Epithelial cell of prostate (primary cell): ENCODE results near the gene HADHA.
"Not testable (repeated sequence)": the region's sequence is repeated elsewhere in the genome, so short reads cannot be mapped to it uniquely, and the experiment has no call there.

ENCODE experiments used
- DNase-seq: peaks from one replicate; pipeline ENCODE4 v3.0.0-alpha.2; 2011; ENCODE audit warnings: low read depth, low spot score
- H3K27ac ChIP-seq: fragments of 450-650 bp; 2 replicates; pipeline ENCODE4 v1.5.1; 2017; ENCODE audit warnings: mild to moderate bottlenecking

Gene HADHA

GRCh38 chr2:26244309-26245230, at the start of gene HADHA, which contains the start of gene HADHB:
HADHA (minus strand) TSS chr2:26244632; CDS start chr2:26244596, 36 bp downstream.
HADHB (plus strand) TSS chr2:26244939; CDS start chr2:26254255, 9,316 bp downstream.
- peak; percentile 46 for DNase-seq
- peak within 1 kb of the TSS; percentile 88 for H3K27ac ChIP-seq

- H3K27ac ChIP-seq, result peak overlapping the region; percentile 75
- DNase-seq, result peak; percentile 87
Observed at GRCh38 chr2:26292646-26293045, 48.2 kb upstream of the HADHA start.

- no peak for DNase-seq
- H3K27ac ChIP-seq, result no peak overlapping the region
Observed at GRCh38 chr2:26290001-26290400, 45.6 kb upstream of the HADHA start.

GRCh38 chr2:26285931-26286330, 41.5 kb upstream of the HADHA start:
- H3K27ac ChIP-seq, result no peak overlapping the region
- no peak for DNase-seq

- no peak for DNase-seq
- peak overlapping the region; percentile 68 for H3K27ac ChIP-seq
Observed at GRCh38 chr2:26284132-26284531, 39.7 kb upstream of the HADHA start.

GRCh38 chr2:26283606-26284005, 39.2 kb upstream of the HADHA start:
- DNase-seq, result no peak
- peak overlapping the region; percentile 68 for H3K27ac ChIP-seq

- H3K27ac ChIP-seq, result peak overlapping the region; percentile 46
- peak; percentile 41 for DNase-seq
Observed at GRCh38 chr2:26281226-26281625, 36.8 kb upstream of the HADHA start.

- no peak overlapping the region for H3K27ac ChIP-seq
- no peak for DNase-seq
Observed at GRCh38 chr2:26279886-26280285, 35.5 kb upstream of the HADHA start.

- H3K27ac ChIP-seq, result no peak overlapping the region
- DNase-seq, result no peak
Observed at GRCh38 chr2:26276484-26277227, 32.2 kb upstream of the HADHA start.

- peak; percentile 98 for DNase-seq
- H3K27ac ChIP-seq, result peak overlapping the region; percentile 96
Observed at GRCh38 chr2:26274058-26274613, 29.7 kb upstream of the HADHA start.

- H3K27ac ChIP-seq, result peak overlapping the region; percentile 96
- no peak for DNase-seq
Observed at GRCh38 chr2:26273501-26273900, 29.1 kb upstream of the HADHA start.

GRCh38 chr2:26270373-26270772, 25.9 kb upstream of the HADHA start:
- H3K27ac ChIP-seq, result peak overlapping the region; percentile 80
- no peak for DNase-seq

GRCh38 chr2:26269571-26270158, 25.2 kb upstream of the HADHA start:
- peak; percentile 33 for DNase-seq
- peak overlapping the region; percentile 80 for H3K27ac ChIP-seq

- not testable (repeated sequence) for DNase-seq
- peak overlapping the region; percentile 80 for H3K27ac ChIP-seq
Observed at GRCh38 chr2:26268670-26269385, 24.4 kb upstream of the HADHA start.

GRCh38 chr2:26268213-26268612, 23.8 kb upstream of the HADHA start:
- H3K27ac ChIP-seq, result peak overlapping the region; percentile 80

GRCh38 chr2:26258836-26259235, 14.4 kb upstream of the HADHA start:
- not testable (repeated sequence) for DNase-seq, H3K27ac ChIP-seq

More at GRCh38 chr2:26268213-26268612, 23.8 kb upstream of the HADHA start:
- no peak for DNase-seq

GRCh38 chr2:26255759-26256384, 11.4 kb upstream of the HADHA start:
- no peak overlapping the region for H3K27ac ChIP-seq
- DNase-seq, result no peak

GRCh38 chr2:26251893-26252292, 7.5 kb upstream of the HADHA start:
- H3K27ac ChIP-seq, result no peak overlapping the region
- no peak for DNase-seq

GRCh38 chr2:26249625-26250024, 5.2 kb upstream of the HADHA start:
- no peak overlapping the region for H3K27ac ChIP-seq
- no peak for DNase-seq
